SK-N-MC (cell line): ENCODE measurements around the gene SLC47A1.

Experiments used
- EZH2 ChIP-seq: fragments of 200-600 bp; sonication (generic); IDR thresholded peaks from one replicate; pipeline ENCODE4 v1.6.1; 2017; ENCODE audit warnings: antibody characterized with exemption
- POLR2AphosphoS5 ChIP-seq: IDR thresholded peaks from 2 replicates; pipeline ENCODE4 v1.6.1; 2012; ENCODE audit warnings: mild to moderate bottlenecking, low read depth, low read length, borderline replicate concordance

DNA sequence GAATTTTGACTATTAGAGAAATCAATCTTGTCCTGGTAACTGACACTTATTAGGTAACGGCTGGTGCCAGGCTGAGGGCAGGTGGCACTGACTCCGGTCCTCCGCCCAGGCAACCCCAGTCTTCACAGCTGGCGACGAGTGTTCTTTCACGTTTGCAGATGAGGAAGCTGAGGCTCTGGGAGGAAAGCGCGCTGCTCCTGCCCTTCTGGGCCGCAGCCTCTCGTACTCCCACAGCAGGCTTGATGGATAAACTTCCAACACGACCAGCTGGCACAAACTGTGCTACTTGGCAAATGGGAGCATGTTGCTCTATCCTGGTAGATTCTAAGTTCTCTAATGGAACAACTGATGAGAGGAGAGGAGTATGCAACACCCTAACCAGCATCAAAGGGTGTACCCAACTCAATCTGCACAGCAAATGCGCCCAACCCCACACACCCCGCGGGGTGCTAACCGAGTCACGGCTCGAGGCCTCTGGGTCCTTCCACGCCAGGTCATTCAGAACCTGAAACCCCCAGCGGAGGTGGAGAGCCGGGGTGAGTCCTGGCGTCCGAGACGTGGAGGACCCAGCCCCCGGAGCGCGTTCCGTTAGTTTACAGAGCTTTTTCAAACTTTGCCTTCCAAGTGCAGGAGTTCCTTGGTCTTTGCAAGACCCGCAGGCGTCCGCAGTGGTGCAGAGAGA, 477 bp upstream of the SLC47A1 start:
- no peak for TF ChIP-seq EZH2
- TF ChIP-seq POLR2AphosphoS5: no peak
